Occipital lobe (tissue), 2 donors: ENCODE measurements around the gene DIP2C. TPM values are rescaled to one million over a fixed set of nuclear protein-coding genes. Genes with fewer than 3 reads are reported as not detected.

Source experiments
- DNase-seq: peaks from one replicate; lab custom pipeline; 2025; lab: John Stamatoyannopoulos, UW
- total RNA-seq: library from RNA; depleted of rRNA; stranded (reverse); fragments of >200 nt; gene quantifications from one replicate; pipeline ENCODE4 v1.2.3, GENCODE V29; 2014

The DIP2C gene
- total RNA-seq, 1 donor from 2014 or later = 42.0 TPM

GRCh38 chr10:576130-576465 lies 113.4 kb downstream of the DIP2C start:
- DNase-seq = no peak

- no peak for DNase-seq
Observed at GRCh38 chr10:575402-576129, 113.9 kb downstream of the DIP2C start.

- DNase-seq = no peak
Observed at GRCh38 chr10:572696-573095, 116.8 kb downstream of the DIP2C start.

- no peak for DNase-seq
Observed at GRCh38 chr10:571688-572451, 117.6 kb downstream of the DIP2C start.

- DNase-seq = no peak
Observed at GRCh38 chr10:571166-571565, 118.3 kb downstream of the DIP2C start.

GRCh38 chr10:570628-571163 lies 118.8 kb downstream of the DIP2C start:
- DNase-seq = no peak

GRCh38 chr10:569961-570627 lies 119.4 kb downstream of the DIP2C start:
- DNase-seq = no peak

GRCh38 chr10:568848-569247 lies 120.6 kb downstream of the DIP2C start:
- no peak for DNase-seq

- no peak for DNase-seq
Observed at GRCh38 chr10:567869-568268, 121.6 kb downstream of the DIP2C start.

GRCh38 chr10:566241-566885 lies 123.1 kb downstream of the DIP2C start:
- no peak for DNase-seq

- no peak for DNase-seq
Observed at GRCh38 chr10:565676-566075, 123.8 kb downstream of the DIP2C start.

GRCh38 chr10:565146-565545 lies 124.3 kb downstream of the DIP2C start:
- DNase-seq = no peak

GRCh38 chr10:563827-564226 lies 125.6 kb downstream of the DIP2C start:
- DNase-seq = no peak

GRCh38 chr10:562142-562541 lies 127.3 kb downstream of the DIP2C start:
- no peak for DNase-seq

- no peak for DNase-seq
Observed at GRCh38 chr10:561721-562120, 127.7 kb downstream of the DIP2C start.

- DNase-seq = no peak
Observed at GRCh38 chr10:560314-560992, 129.0 kb downstream of the DIP2C start.

GRCh38 chr10:559767-560047 lies 129.8 kb downstream of the DIP2C start:
- DNase-seq = no peak

GRCh38 chr10:558891-559766 lies 130.3 kb downstream of the DIP2C start:
- DNase-seq = no peak

GRCh38 chr10:558364-558763 lies 131.1 kb downstream of the DIP2C start:
- no peak for DNase-seq

- no peak for DNase-seq
Observed at GRCh38 chr10:557792-558328, 131.6 kb downstream of the DIP2C start.
